ENCODE results near the gene SPPL3.

SPPL3 gene

GRCh38 chr12:120719496-120720233, 184.5 kb downstream of the SPPL3 start:
- no peak for DNase-seq

- DNase-seq: no peak
Observed at GRCh38 chr12:120719072-120719471, 185.1 kb downstream of the SPPL3 start.

- DNase-seq: no peak
Observed at GRCh38 chr12:120718055-120718454, 186.1 kb downstream of the SPPL3 start.

GRCh38 chr12:120713861-120714482, 190.2 kb downstream of the SPPL3 start:
- DNase-seq: peak; percentile 76

GRCh38 chr12:120712610-120713009, 191.5 kb downstream of the SPPL3 start:
- DNase-seq: no peak

Data from COR-L47 (cell line).